SK-MEL-5 (cell line): ENCODE measurements around the gene DHRS3. TPM values are rescaled to one million over a fixed set of nuclear protein-coding genes. Genes with fewer than 3 reads are reported as not detected.

Source experiments
- DNase-seq: peaks from one replicate; pipeline ENCODE4 v3.0.0-alpha.2; 2016; ENCODE audit warnings: low read depth, low spot score
- in situ Hi-C: cut with HindIII; loops from 2 replicates; pipeline ENCODE4 v1.10.0; 2016; ENCODE audit warnings: low sequenced_read_pairs, high pct_unique_total_duplicates, low pct_unique_long_range_greater_than_20kb
- total RNA-seq: library from RNA; depleted of rRNA; stranded (reverse); fragments of >200 nt; shearing (Covaris generic); gene quantifications from 2 replicates; pipeline ENCODE4 v1.2.3, GENCODE V29; 2014

Gene DHRS3
- total RNA-seq, 1 experiment from 2014 or later = not detected

DNA sequence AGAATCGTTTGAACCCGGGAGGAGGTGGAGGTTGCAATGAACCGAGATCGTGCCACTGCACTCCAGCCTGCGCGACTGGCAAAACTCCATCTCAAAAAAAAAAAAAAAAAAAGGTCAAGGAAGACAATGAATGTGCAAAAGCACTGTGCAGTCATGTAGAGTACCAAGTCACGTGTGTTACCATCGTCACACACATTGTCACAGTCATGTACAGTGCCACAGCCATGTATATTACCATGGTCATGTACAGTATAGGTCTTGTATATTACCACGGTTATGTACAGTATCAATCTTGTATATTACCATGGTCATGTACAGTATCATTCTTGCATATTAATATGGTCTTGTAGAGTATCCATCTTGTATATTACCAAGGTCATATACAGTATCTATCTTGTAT lies 13.0 kb downstream of the DHRS3 start:
- in situ Hi-C loops = no loop called here

GRCh38 chr1:12604114-12604874 lies 13.7 kb downstream of the DHRS3 start:
- peak; percentile 36 for DNase-seq
- in situ Hi-C loops = no loop called here

More for the DNA sequence above, 13.0 kb downstream of the DHRS3 start:
- DNase-seq = no peak

DNA sequence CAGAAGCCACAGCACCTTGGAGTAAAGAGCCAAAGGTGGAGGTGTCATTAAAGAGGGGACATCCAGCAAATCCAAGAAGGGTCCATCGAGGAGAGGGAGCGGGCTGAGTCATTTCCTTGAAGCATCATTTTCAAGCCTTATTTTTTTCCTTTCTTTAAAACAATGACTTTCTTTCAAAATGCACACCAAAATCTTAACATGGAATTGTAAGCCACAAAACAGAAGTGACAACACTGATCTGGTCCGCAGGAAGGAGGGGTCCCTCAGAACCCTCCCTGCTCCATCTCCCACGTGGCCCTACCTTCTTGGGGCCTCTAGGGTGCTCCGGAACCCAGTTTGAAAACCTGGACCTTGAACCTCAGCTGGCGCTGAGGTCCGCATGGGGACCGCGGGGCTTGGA lies 14.8 kb downstream of the DHRS3 start:
- no peak for DNase-seq
- in situ Hi-C loops = no loop called here

DNA sequence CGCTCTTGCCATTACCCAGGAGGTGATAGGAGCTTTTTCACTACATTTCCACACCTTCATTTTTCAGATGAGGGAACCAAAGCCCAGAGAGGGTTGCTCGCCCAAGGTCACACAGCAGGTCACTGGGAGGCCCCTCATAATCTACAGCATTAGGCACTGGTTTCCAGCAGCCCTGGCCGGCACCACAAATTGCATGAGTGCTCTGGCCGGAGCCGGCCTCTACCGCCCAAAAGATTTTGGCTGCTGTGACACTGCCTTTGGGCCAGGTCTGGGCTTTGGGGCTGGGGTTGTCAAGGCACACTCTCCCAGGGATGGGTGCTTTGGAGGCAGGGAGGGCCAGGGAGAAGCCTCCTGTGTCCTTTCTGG lies 15.4 kb downstream of the DHRS3 start:
- in situ Hi-C loops = no loop called here
- DNase-seq = no peak

DNA sequence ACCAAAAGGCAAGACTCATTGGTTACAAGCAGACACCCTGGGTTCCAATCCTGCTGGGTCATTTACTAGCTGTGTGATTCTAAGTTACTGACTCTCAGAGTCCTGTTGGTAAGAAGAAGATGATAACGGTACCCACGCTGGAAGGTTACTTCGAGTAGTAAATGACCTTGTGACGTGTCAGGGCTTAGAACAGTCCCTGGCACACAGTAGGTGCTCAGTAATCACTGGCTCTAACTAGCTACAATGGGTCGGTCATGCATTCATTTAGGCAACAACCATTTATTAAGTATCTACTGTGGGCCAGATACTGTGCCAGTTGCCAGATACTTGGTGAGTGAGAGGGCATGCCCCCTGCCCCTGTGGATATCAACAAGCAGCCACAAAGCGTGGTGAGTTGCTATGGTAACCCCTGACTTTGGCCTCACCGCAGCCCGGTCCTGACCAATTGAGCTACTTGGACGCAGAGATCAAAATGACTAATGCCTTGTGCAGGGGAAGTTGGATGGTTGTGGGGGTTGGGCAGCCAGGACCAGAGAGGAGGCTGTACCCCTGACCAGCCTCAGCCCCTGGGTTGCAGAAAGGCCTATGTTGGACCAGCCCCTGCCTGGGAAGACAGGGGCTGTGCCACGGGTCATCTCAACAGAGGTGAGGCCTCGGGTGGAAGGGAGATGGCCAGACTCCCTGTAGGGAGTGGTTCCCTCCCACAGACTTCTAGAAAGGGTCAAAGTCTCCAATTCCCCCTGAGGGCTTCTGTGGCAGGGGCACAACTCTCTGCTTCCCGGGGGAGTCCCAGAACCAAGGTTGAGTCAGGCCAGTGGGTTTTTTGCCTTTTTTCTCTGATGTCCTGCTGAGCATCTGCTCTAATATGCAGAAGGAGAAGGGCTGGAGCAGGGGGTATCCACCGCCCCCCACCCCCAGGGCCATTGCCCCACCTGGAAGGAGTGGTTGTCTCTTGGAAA lies 16.0 kb downstream of the DHRS3 start:
- in situ Hi-C loops = no loop called here
- no peak for DNase-seq

GRCh38 chr1:12600880-12601633 lies 17.0 kb downstream of the DHRS3 start:
- peak; percentile 27 for DNase-seq
- in situ Hi-C loops = no loop called here

GRCh38 chr1:12600335-12600734 lies 17.7 kb downstream of the DHRS3 start:
- no peak for DNase-seq
- in situ Hi-C loops = no loop called here

GRCh38 chr1:12599657-12600056 lies 18.4 kb downstream of the DHRS3 start:
- in situ Hi-C loops = no loop called here
- DNase-seq = no peak

DNA sequence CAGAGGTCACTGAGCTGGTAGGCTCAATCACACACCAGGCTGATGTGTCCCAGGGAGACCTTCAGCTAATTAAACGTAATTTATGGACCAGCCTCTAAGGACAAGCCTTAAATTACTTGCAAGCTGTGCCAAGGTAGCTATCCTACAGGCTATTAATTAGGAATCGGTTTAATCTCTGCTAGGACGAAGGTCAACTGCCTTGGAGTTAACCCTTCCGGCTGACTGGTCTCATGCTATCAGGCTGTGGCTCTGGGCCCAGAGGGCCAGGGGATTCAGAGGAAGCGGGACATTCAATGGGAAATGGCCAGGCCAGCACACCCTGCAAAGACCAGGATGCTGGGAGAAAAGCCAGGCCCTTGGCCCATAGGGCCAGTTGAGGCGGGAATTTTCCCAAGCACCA lies 19.0 kb downstream of the DHRS3 start:
- no peak for DNase-seq

GRCh38 chr1:12597792-12598191 lies 20.2 kb downstream of the DHRS3 start:
- in situ Hi-C loops = no loop called here

More for the DNA sequence above, 19.0 kb downstream of the DHRS3 start:
- in situ Hi-C loops = no loop called here

GRCh38 chr1:12596007-12596821 lies 21.8 kb downstream of the DHRS3 start:
- no peak for DNase-seq
- in situ Hi-C loops = no loop called here

More at GRCh38 chr1:12597792-12598191, 20.2 kb downstream of the DHRS3 start:
- no peak for DNase-seq

- DNase-seq = no peak
- in situ Hi-C loops = no loop called here
Measured at GRCh38 chr1:12595757-12596006, 22.3 kb downstream of the DHRS3 start.

DNA sequence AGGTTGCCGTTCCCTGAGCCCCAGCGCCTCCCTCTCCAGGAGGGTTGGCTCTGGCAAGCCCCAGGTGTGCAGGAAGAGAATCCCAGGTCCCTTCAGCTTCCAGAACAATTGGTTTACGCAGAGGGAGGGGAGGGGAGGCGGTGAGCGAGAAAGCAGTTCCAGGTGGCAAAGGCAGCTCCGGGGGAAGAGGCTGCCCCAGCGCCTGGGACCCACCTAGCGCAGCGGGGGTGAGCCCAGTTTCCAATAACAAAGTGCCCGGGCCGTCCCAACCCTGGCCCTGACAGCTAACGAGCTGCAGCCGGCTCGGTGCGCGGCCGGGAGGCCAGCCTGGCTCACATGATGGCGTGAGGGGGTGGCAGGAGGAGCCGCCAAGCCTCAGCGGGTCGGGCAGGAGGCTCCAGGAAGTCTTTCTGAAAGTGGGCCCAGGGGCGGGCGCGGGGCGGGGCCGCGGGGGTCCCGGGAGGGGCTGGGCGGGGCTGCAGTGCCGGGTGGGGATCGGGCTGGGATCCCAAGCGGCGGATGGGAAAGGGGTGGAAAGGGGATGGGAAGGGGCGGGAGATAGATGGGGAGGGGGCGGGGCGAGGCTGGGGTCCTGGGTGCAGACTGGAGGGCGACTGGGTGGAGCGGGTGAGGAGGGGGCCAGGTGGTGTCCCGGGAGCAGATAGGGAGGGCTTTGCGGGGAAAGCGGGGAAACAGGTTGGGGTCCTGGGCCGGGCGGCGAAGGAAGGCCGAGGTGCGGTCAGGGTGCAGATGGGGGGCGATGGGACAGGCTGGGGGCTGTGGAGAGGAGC lies 22.8 kb downstream of the DHRS3 start:
- in situ Hi-C loops = no loop called here
- DNase-seq = no peak

- DNase-seq = no peak
- in situ Hi-C loops = no loop called here
Measured at GRCh38 chr1:12594490-12594889, 23.5 kb downstream of the DHRS3 start.

DNA sequence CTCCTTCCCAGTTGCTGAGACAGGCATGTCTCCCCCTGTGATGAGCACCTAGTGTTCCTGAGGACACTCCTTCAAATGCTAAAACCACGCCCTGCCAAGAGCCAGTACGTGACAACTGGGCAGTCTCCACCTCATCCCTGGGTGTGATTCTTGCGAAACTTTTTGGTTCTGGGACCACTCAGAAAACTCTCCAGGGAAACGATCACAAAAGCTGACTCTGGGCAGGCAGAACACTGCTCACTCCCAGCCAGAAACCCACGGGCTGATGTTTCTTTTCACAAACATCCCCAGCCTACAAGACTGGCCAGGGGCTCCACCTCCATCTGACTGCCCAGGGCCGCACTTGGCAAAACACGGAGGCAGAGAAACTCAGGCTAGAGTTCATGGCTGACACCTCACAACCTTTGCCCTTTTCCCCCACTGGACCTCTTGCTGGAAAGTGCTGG lies 24.4 kb downstream of the DHRS3 start:
- no peak for DNase-seq
- in situ Hi-C loops = no loop called here

DNA sequence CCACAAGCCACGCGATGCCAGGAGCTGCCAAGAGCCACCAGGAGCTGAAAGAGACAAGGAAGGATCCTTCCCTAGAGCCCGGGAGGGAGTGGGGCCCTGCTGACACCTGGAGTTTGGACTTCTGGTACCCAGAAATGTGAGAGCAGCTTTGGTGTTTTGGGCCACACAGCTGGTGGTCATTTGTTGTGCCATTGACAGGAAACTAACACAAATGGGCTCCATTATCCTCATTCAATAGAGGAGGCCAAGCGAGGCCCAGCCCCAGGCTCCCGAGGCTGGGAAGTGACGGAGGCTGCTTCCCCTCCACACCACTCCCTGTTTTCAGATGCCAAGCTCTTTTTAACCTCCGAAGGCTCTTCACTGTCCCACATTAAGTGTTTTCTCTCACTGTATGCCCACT lies 25.5 kb downstream of the DHRS3 start:
- in situ Hi-C loops = no loop called here
- DNase-seq = no peak
